Neural progenitor cell (in vitro differentiated cells): ENCODE measurements around the gene HIC1.

Experiments
- EZH2phosphoT487 ChIP-seq: fragments of 200-600 bp; sonication (generic); IDR thresholded peaks from 2 replicates; pipeline ENCODE4 v1.6.1; 2017; ENCODE audit warnings: antibody characterized with exemption
- TF ChIP-seq, protein P1 (sequence below): fragments of 200-600 bp; sonication (generic); IDR thresholded peaks from 2 replicates; pipeline ENCODE4 v1.5.1; 2017; ENCODE audit warnings: antibody characterized with exemption, mild to moderate bottlenecking

DNA sequence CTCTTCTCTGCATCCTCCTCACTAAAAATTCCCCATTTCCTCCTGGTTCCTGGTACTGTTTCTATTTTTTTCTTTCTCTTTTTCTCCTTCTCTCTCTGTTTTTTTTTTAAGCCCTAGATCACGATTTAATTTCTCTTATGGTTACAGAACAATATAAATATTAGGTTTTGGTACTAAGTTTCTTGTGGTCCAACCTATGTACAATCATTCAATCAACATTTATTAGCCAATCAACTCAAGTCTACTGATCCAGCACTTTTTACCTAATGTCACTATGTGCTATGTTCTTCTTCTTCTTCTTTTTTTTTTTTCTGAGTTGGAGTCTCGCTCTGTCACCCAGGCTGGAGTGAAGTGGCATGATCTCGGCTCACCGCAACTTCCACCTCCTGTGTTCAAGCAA, 42.4 kb upstream of the HIC1 start:
- TF ChIP-seq, protein P1, sequence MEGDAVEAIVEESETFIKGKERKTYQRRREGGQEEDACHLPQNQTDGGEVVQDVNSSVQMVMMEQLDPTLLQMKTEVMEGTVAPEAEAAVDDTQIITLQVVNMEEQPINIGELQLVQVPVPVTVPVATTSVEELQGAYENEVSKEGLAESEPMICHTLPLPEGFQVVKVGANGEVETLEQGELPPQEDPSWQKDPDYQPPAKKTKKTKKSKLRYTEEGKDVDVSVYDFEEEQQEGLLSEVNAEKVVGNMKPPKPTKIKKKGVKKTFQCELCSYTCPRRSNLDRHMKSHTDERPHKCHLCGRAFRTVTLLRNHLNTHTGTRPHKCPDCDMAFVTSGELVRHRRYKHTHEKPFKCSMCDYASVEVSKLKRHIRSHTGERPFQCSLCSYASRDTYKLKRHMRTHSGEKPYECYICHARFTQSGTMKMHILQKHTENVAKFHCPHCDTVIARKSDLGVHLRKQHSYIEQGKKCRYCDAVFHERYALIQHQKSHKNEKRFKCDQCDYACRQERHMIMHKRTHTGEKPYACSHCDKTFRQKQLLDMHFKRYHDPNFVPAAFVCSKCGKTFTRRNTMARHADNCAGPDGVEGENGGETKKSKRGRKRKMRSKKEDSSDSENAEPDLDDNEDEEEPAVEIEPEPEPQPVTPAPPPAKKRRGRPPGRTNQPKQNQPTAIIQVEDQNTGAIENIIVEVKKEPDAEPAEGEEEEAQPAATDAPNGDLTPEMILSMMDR: no peak
- TF ChIP-seq EZH2phosphoT487: no peak
